WTC11 (cell line): Measurements from ENCODE around the gene GHR. TPM values are rescaled to one million over a fixed set of nuclear protein-coding genes. Genes with fewer than 3 reads are reported as not detected.

Experiments
- ATAC-seq: fragments of 200-7000 bp; cut with Tn5 transposase; 2 replicates; pipeline ENCODE4 v1.10.0; 2021; ENCODE audit warnings: mild to moderate bottlenecking, moderate library complexity
- CTCF ChIA-PET: fragments of 300-600 bp; sonication (Branson Sonifier 250); formaldehyde crosslinking; loops from one replicate; lab custom pipeline; 2021; ENCODE audit warnings: antibody characterized with exemption; lab: Charles Lee
- POLR2A ChIA-PET: fragments of 350-600 bp; sonication (Branson Sonifier 250); formaldehyde crosslinking; loops from one replicate; lab custom pipeline; 2021; ENCODE audit warnings: antibody characterized with exemption; lab: Charles Lee
- DNase-seq: peaks from one replicate; pipeline ENCODE4 v3.0.0; 2021; ENCODE audit warnings: low spot score
- H3K27ac Mint-ChIP-seq: 2 replicates; pipeline ENCODE4 v1.8.0; 2021; ENCODE audit warnings: mixed read lengths
- H3K27me3 Mint-ChIP-seq: 2 replicates; pipeline ENCODE4 v1.8.0; 2021; ENCODE audit warnings: low read depth, mild to moderate bottlenecking, moderate library complexity, mixed read lengths
- H3K36me3 Mint-ChIP-seq: 2 replicates; pipeline ENCODE4 v1.8.0; 2021; ENCODE audit warnings: mixed read lengths
- H3K4me1 Mint-ChIP-seq: 2 replicates; pipeline ENCODE4 v1.8.0; 2022; ENCODE audit warnings: mixed read lengths
- H3K4me3 Mint-ChIP-seq: 2 replicates; pipeline ENCODE4 v1.8.0; 2021; ENCODE audit warnings: mild to moderate bottlenecking, moderate library complexity, mixed read lengths
- H3K9me3 Mint-ChIP-seq: 2 replicates; pipeline ENCODE4 v1.8.0; 2021; ENCODE audit warnings: mixed read lengths
- ATF1 ChIP-seq: sonication (generic); formaldehyde crosslinking; IDR thresholded peaks from 2 replicates; pipeline ENCODE4 v1.8.1; 2023; ENCODE audit warnings: mild to moderate bottlenecking, moderate library complexity, missing genetic modification reagents
- ESRRA ChIP-seq: sonication (generic); formaldehyde crosslinking; IDR thresholded peaks from 2 replicates; pipeline ENCODE4 v1.8.1; 2022; ENCODE audit warnings: mild to moderate bottlenecking, missing genetic modification reagents, borderline replicate concordance
- GABPB1 ChIP-seq: sonication (generic); formaldehyde crosslinking; IDR thresholded peaks from 2 replicates; pipeline ENCODE4 v1.8.1; 2023; ENCODE audit warnings: mild to moderate bottlenecking, missing genetic modification reagents
- HMGA2 ChIP-seq: fragments of 250-450 bp; sonication (Bioruptor Pico); IDR thresholded peaks from 2 replicates; pipeline ENCODE4 v1.4.0; 2021; ENCODE audit warnings: mild to moderate bottlenecking, moderate library complexity
- IRF1 ChIP-seq: sonication (generic); formaldehyde crosslinking; IDR thresholded peaks from 2 replicates; pipeline ENCODE4 v1.8.0; 2023; ENCODE audit warnings: missing genetic modification reagents
- JAZF1 ChIP-seq: fragments of 250-450 bp; sonication (Bioruptor Pico); IDR thresholded peaks from 2 replicates; pipeline ENCODE4 v1.9.0; 2021; ENCODE audit warnings: moderate library complexity, mild to moderate bottlenecking, inconsistent platforms
- JUN ChIP-seq: sonication (generic); formaldehyde crosslinking; IDR thresholded peaks from 2 replicates; pipeline ENCODE4 v1.8.0; 2023; ENCODE audit warnings: mild to moderate bottlenecking, missing genetic modification reagents
- MYBL2 ChIP-seq: sonication (generic); formaldehyde crosslinking; IDR thresholded peaks from 2 replicates; pipeline ENCODE4 v1.8.1; 2023; ENCODE audit warnings: mild to moderate bottlenecking, moderate library complexity, missing genetic modification reagents
- NFE2L1 ChIP-seq: sonication (generic); formaldehyde crosslinking; IDR thresholded peaks from 2 replicates; pipeline ENCODE4 v1.8.1; 2023; ENCODE audit warnings: missing genetic modification reagents
- OVOL2 ChIP-seq: fragments of 250-450 bp; sonication (Bioruptor Pico); IDR thresholded peaks from 2 replicates; pipeline ENCODE4 v1.9.0; 2021; ENCODE audit warnings: mild to moderate bottlenecking, borderline replicate concordance
- TEAD1 ChIP-seq: sonication (generic); formaldehyde crosslinking; IDR thresholded peaks from 2 replicates; pipeline ENCODE4 v1.8.0; 2022; ENCODE audit warnings: mild to moderate bottlenecking, missing genetic modification reagents
- TP53 ChIP-seq: sonication (generic); formaldehyde crosslinking; IDR thresholded peaks from 2 replicates; pipeline ENCODE4 v1.8.1; 2023; ENCODE audit warnings: mild to moderate bottlenecking, missing genetic modification reagents
- ZNF121 ChIP-seq: sonication (generic); formaldehyde crosslinking; IDR thresholded peaks from 2 replicates; pipeline ENCODE4 v1.8.0; 2023; ENCODE audit warnings: missing genetic modification reagents
- ZNF219 ChIP-seq: sonication (generic); formaldehyde crosslinking; IDR thresholded peaks from 2 replicates; pipeline ENCODE4 v1.8.0; 2023; ENCODE audit warnings: missing genetic modification reagents, mild to moderate bottlenecking, borderline replicate concordance
- ZNF263 ChIP-seq: sonication (generic); formaldehyde crosslinking; IDR thresholded peaks from 2 replicates; pipeline ENCODE4 v1.8.1; 2022; ENCODE audit warnings: low read depth, mild to moderate bottlenecking, moderate library complexity, missing genetic modification reagents
- ZNF317 ChIP-seq: sonication (generic); formaldehyde crosslinking; IDR thresholded peaks from 2 replicates; pipeline ENCODE4 v1.8.1; 2023; ENCODE audit warnings: low read depth, mild to moderate bottlenecking, moderate library complexity, missing genetic modification reagents, borderline replicate concordance
- ZNF416 ChIP-seq: fragments of 250-450 bp; sonication (Bioruptor Pico); IDR thresholded peaks from 2 replicates; pipeline ENCODE4 v1.9.0; 2021; ENCODE audit warnings: mild to moderate bottlenecking, inconsistent platforms
- ZNF423 ChIP-seq: fragments of 250-450 bp; sonication (Bioruptor Pico); IDR thresholded peaks from 2 replicates; pipeline ENCODE4 v2.1.2; 2022; ENCODE audit warnings: mild to moderate bottlenecking, moderate library complexity
- ZSCAN18 ChIP-seq: fragments of 250-450 bp; sonication (Bioruptor Pico); IDR thresholded peaks from 2 replicates; pipeline ENCODE4 v2.1.2; 2022; ENCODE audit warnings: mild to moderate bottlenecking, moderate library complexity
- total RNA-seq: library from RNA; stranded (reverse); gene quantifications from 3 replicates; pipeline ENCODE4 v1.2.3, GENCODE V29; 2021
- TF ChIP-seq, protein P1 (sequence below): sonication (generic); formaldehyde crosslinking; IDR thresholded peaks from 2 replicates; pipeline ENCODE4 v1.8.0; 2022; ENCODE audit warnings: mild to moderate bottlenecking, missing genetic modification reagents
- TF ChIP-seq, protein P2 (sequence below): sonication (generic); formaldehyde crosslinking; IDR thresholded peaks from 2 replicates; pipeline ENCODE4 v1.8.1; 2023; ENCODE audit warnings: mild to moderate bottlenecking, missing genetic modification reagents, moderate library complexity
- TF ChIP-seq, protein P3 (sequence below): fragments of 250-450 bp; sonication (Bioruptor Pico); IDR thresholded peaks from 2 replicates; pipeline ENCODE4 v1.9.0; 2021; ENCODE audit warnings: mild to moderate bottlenecking, borderline replicate concordance
- TF ChIP-seq, protein P4 (sequence below): sonication (generic); formaldehyde crosslinking; IDR thresholded peaks from 2 replicates; pipeline ENCODE4 v1.8.1; 2022; ENCODE audit warnings: missing genetic modification reagents, borderline replicate concordance

The GHR gene
- total RNA-seq, 1 experiment from 2014 or later: 0.57 TPM

DNA sequence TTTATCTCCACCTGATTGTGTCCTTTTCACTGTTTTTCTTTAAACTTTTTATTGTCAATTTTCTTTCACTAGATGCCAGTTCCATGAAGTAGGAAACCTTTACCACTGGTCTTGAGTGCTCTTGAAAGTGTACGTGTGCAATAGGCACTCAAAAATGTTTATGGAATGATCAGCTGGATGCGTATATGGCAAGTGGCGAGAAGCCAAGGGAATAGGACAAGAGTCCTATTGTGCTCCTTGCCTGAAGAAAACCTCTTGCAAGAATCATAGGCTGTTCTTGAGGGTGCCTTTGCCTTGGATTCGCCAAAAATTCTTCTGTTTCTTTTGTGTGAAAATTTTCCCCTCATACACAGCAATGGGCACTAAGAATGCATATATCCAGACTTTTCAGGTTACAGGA, 97.7 kb downstream of the GHR start (continued):
- TF ChIP-seq, protein P1, sequence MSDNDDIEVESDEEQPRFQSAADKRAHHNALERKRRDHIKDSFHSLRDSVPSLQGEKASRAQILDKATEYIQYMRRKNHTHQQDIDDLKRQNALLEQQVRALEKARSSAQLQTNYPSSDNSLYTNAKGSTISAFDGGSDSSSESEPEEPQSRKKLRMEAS (CRISPR knock-in tag): no peak
- TF ChIP-seq MYBL2 (CRISPR knock-in tag): no peak
- no peak for TF ChIP-seq ZNF317 (CRISPR knock-in tag)
- TF ChIP-seq ATF1 (CRISPR knock-in tag): no peak
- no peak for TF ChIP-seq OVOL2 (CRISPR knock-in tag)
- no peak for TF ChIP-seq GABPB1 (CRISPR knock-in tag)
- TF ChIP-seq ESRRA (CRISPR knock-in tag): no peak

GRCh38 chr5:42521406-42521805, 98.2 kb downstream of the GHR start:
- H3K27ac Mint-ChIP-seq: no peak overlapping the region
- CTCF ChIA-PET: no interaction called here
- H3K9me3 Mint-ChIP-seq: peaks cover 30% of the 10 kb centered on the region
- DNase-seq (no peak), ATAC-seq (no peak)
- H3K36me3 Mint-ChIP-seq: peaks cover 15% of the 10 kb centered on the region
- POLR2A ChIA-PET: no interaction called here
- H3K4me3 Mint-ChIP-seq: no peak overlapping the region
- no peaks in the 10 kb centered on the region; the same call in 1 of the 2 replicates for H3K27me3 Mint-ChIP-seq
- no peaks in the 10 kb centered on the region; the same call in 1 of the 2 replicates for H3K4me1 Mint-ChIP-seq
- TF ChIP-seq TP53 (CRISPR knock-in tag): no peak
- TF ChIP-seq, protein P2, sequence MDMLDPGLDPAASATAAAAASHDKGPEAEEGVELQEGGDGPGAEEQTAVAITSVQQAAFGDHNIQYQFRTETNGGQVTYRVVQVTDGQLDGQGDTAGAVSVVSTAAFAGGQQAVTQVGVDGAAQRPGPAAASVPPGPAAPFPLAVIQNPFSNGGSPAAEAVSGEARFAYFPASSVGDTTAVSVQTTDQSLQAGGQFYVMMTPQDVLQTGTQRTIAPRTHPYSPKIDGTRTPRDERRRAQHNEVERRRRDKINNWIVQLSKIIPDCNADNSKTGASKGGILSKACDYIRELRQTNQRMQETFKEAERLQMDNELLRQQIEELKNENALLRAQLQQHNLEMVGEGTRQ (CRISPR knock-in tag): no peak
- TF ChIP-seq, protein P3, sequence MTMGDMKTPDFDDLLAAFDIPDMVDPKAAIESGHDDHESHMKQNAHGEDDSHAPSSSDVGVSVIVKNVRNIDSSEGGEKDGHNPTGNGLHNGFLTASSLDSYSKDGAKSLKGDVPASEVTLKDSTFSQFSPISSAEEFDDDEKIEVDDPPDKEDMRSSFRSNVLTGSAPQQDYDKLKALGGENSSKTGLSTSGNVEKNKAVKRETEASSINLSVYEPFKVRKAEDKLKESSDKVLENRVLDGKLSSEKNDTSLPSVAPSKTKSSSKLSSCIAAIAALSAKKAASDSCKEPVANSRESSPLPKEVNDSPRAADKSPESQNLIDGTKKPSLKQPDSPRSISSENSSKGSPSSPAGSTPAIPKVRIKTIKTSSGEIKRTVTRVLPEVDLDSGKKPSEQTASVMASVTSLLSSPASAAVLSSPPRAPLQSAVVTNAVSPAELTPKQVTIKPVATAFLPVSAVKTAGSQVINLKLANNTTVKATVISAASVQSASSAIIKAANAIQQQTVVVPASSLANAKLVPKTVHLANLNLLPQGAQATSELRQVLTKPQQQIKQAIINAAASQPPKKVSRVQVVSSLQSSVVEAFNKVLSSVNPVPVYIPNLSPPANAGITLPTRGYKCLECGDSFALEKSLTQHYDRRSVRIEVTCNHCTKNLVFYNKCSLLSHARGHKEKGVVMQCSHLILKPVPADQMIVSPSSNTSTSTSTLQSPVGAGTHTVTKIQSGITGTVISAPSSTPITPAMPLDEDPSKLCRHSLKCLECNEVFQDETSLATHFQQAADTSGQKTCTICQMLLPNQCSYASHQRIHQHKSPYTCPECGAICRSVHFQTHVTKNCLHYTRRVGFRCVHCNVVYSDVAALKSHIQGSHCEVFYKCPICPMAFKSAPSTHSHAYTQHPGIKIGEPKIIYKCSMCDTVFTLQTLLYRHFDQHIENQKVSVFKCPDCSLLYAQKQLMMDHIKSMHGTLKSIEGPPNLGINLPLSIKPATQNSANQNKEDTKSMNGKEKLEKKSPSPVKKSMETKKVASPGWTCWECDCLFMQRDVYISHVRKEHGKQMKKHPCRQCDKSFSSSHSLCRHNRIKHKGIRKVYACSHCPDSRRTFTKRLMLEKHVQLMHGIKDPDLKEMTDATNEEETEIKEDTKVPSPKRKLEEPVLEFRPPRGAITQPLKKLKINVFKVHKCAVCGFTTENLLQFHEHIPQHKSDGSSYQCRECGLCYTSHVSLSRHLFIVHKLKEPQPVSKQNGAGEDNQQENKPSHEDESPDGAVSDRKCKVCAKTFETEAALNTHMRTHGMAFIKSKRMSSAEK (CRISPR knock-in tag): no peak

GRCh38 chr5:42522783-42523182, 99.5 kb downstream of the GHR start:
- no peak for ATAC-seq
- Mint-ChIP-seq H3K4me1 (no peaks in the 10 kb centered on the region; the same call in 1 of the 2 replicates), H3K4me3 (no peak overlapping the region), H3K36me3 (peaks cover 22% of the 10 kb centered on the region), H3K27me3 (no peaks in the 10 kb centered on the region; the same call in none of the 2 replicates), H3K9me3 (peaks cover 44% of the 10 kb centered on the region), H3K27ac (no peak overlapping the region)
- ChIA-PET CTCF (no interaction called here), POLR2A (no interaction called here)
- DNase-seq: no peak
- TF ChIP-seq NFE2L1 (CRISPR knock-in tag): no peak
- TF ChIP-seq ZNF416: no peak
- no peak for TF ChIP-seq ZNF263
- TF ChIP-seq ZNF121: no peak
- TF ChIP-seq HMGA2: no peak
- TF ChIP-seq, protein P2 (CRISPR knock-in tag): no peak
- TF ChIP-seq TEAD1 (CRISPR knock-in tag): no peak
- TF ChIP-seq, protein P1 (CRISPR knock-in tag): no peak
- TF ChIP-seq ZNF219: no peak
- no peak for TF ChIP-seq JUN
- TF ChIP-seq ZNF423: no peak
- TF ChIP-seq JAZF1: no peak
- TF ChIP-seq MYBL2 (CRISPR knock-in tag): no peak
- TF ChIP-seq ZSCAN18 (CRISPR knock-in tag): no peak
- TF ChIP-seq IRF1 (CRISPR knock-in tag): no peak
- TF ChIP-seq, protein P4, sequence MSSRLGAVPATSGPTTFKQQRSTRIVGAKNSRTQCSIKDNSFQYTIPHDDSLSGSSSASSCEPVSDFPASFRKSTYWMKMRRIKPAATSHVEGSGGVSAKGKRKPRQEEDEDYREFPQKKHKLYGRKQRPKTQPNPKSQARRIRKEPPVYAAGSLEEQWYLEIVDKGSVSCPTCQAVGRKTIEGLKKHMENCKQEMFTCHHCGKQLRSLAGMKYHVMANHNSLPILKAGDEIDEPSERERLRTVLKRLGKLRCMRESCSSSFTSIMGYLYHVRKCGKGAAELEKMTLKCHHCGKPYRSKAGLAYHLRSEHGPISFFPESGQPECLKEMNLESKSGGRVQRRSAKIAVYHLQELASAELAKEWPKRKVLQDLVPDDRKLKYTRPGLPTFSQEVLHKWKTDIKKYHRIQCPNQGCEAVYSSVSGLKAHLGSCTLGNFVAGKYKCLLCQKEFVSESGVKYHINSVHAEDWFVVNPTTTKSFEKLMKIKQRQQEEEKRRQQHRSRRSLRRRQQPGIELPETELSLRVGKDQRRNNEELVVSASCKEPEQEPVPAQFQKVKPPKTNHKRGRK: no peak
